Measurements from ENCODE around the gene MICAL2. TPM values are rescaled to one million over a fixed set of nuclear protein-coding genes. Genes with fewer than 3 reads are reported as not detected.

MICAL2 gene
- total RNA-seq, 1 experiment from 2014 or later = 37.4 TPM

DNA sequence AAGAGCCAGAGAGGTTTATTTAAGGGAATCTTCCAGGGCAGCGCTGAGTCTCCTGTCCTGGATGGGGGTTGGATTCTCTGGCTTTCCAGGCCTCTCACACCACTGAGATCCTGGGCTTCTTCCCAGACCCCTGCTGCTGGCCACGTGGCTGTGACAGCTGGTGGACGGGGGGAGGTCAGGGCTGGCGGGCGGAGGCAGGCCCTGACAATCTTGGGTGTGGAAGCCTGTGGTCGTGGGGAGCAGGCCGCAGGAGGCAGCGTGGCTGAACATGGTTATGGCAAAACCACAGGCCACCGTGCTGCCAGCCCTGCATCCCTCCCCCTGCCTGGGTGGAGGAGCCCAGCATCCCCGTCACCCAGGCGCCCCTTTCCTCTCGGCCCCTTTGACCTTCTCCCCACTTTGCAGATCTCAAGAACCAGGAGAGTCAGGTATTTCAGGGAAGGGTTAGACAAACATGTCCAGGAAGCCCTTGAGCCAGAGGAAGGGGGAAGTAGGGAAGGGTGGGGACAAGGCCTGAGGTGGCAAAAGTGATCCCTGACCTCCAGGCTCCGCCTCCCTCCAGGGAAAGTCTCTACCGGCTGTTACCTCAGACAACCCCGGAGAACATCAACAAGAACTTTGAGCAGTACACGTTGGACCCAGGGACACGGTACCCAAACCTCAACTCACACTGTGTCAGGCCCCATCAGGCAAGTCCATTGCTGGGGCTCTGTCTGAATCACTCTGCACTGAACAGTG lies 111.8 kb downstream of the MICAL2 start:
- intact Hi-C loops (cut with micrococcal nuclease) = no loop called here
- TF ChIP-seq CEBPB (IDR thresholded peaks at IDR 0.05; ENCODE audit: low read depth) (no peak), ELF1 (IDR thresholded peaks at IDR 0.05; ENCODE audit: borderline replicate concordance, low read depth) (no peak), EGR1 (IDR thresholded peaks at IDR 0.05; ENCODE audit: low read depth) (no peak), SRF (IDR thresholded peaks at IDR 0.05; ENCODE audit: low read depth) (no peak), TCF7L2 (IDR thresholded peaks at IDR 0.05; ENCODE audit: borderline replicate concordance, extremely low read depth, insufficient read depth, insufficient read length) (no peak), SP1 (IDR thresholded peaks at IDR 0.05; ENCODE audit: low read depth) (no peak), ZNF274 (IDR thresholded peaks at IDR 0.05; ENCODE audit: low read depth, low read length) (no peak), RAD21 (IDR thresholded peaks at IDR 0.05; ENCODE audit: low read depth) (no peak), POLR2AphosphoS5 (IDR thresholded peaks at IDR 0.05; ENCODE audit: low read depth, low read length) (no peak)
- TF ChIP-seq, protein P1, sequence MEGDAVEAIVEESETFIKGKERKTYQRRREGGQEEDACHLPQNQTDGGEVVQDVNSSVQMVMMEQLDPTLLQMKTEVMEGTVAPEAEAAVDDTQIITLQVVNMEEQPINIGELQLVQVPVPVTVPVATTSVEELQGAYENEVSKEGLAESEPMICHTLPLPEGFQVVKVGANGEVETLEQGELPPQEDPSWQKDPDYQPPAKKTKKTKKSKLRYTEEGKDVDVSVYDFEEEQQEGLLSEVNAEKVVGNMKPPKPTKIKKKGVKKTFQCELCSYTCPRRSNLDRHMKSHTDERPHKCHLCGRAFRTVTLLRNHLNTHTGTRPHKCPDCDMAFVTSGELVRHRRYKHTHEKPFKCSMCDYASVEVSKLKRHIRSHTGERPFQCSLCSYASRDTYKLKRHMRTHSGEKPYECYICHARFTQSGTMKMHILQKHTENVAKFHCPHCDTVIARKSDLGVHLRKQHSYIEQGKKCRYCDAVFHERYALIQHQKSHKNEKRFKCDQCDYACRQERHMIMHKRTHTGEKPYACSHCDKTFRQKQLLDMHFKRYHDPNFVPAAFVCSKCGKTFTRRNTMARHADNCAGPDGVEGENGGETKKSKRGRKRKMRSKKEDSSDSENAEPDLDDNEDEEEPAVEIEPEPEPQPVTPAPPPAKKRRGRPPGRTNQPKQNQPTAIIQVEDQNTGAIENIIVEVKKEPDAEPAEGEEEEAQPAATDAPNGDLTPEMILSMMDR (IDR thresholded peaks at IDR 0.05 in 2 of 3, conservative IDR thresholded peaks at IDR 0.05 in 1 of 3; ENCODE audit: borderline replicate concordance in 1 of 3, insufficient read depth in 1 of 3, low read depth in 2 of 3, low read length in 2 of 3) = no peak
- TF ChIP-seq, protein P2, sequence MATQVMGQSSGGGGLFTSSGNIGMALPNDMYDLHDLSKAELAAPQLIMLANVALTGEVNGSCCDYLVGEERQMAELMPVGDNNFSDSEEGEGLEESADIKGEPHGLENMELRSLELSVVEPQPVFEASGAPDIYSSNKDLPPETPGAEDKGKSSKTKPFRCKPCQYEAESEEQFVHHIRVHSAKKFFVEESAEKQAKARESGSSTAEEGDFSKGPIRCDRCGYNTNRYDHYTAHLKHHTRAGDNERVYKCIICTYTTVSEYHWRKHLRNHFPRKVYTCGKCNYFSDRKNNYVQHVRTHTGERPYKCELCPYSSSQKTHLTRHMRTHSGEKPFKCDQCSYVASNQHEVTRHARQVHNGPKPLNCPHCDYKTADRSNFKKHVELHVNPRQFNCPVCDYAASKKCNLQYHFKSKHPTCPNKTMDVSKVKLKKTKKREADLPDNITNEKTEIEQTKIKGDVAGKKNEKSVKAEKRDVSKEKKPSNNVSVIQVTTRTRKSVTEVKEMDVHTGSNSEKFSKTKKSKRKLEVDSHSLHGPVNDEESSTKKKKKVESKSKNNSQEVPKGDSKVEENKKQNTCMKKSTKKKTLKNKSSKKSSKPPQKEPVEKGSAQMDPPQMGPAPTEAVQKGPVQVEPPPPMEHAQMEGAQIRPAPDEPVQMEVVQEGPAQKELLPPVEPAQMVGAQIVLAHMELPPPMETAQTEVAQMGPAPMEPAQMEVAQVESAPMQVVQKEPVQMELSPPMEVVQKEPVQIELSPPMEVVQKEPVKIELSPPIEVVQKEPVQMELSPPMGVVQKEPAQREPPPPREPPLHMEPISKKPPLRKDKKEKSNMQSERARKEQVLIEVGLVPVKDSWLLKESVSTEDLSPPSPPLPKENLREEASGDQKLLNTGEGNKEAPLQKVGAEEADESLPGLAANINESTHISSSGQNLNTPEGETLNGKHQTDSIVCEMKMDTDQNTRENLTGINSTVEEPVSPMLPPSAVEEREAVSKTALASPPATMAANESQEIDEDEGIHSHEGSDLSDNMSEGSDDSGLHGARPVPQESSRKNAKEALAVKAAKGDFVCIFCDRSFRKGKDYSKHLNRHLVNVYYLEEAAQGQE (IDR thresholded peaks at IDR 0.05; ENCODE audit: low read depth) = no peak
- TF ChIP-seq, protein P3, sequence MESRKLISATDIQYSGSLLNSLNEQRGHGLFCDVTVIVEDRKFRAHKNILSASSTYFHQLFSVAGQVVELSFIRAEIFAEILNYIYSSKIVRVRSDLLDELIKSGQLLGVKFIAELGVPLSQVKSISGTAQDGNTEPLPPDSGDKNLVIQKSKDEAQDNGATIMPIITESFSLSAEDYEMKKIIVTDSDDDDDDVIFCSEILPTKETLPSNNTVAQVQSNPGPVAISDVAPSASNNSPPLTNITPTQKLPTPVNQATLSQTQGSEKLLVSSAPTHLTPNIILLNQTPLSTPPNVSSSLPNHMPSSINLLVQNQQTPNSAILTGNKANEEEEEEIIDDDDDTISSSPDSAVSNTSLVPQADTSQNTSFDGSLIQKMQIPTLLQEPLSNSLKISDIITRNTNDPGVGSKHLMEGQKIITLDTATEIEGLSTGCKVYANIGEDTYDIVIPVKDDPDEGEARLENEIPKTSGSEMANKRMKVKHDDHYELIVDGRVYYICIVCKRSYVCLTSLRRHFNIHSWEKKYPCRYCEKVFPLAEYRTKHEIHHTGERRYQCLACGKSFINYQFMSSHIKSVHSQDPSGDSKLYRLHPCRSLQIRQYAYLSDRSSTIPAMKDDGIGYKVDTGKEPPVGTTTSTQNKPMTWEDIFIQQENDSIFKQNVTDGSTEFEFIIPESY (IDR thresholded peaks at IDR 0.05; ENCODE audit: extremely low read depth, insufficient replicate concordance, low read length) = no peak
- Histone ChIP-seq H2AFZ (ENCODE audit: low read depth, low read length, poor library complexity, severe bottlenecking) (no peak overlapping the region), H3K4me1 (ENCODE audit: control insufficient read depth in 1 of 2, insufficient read depth in 2 of 2, low read length in 2 of 2) (peaks cover 8 to 10% of the 10 kb centered on the region in 2 experiments), H3K79me2 (ENCODE audit: insufficient read depth, low read length) (no peaks in the 10 kb centered on the region), H4K20me1 (ENCODE audit: insufficient read depth) (no peaks in the 10 kb centered on the region), H3K27ac (ENCODE audit: low read depth, low read length) (no peak overlapping the region), H3K4me2 (ENCODE audit: low read length) (no peak overlapping the region), H3K36me3 (ENCODE audit: control insufficient read depth in 1 of 2, insufficient read depth in 2 of 2, low read length in 2 of 2) (peaks cover 0 to 4% of the 10 kb centered on the region in 2 experiments; a peak in 2 of 4 replicates), H3K4me3 (replicated peaks in 1 of 2; ENCODE audit: low read depth in 1 of 2, low read length in 2 of 2) (no peak overlapping the region), H3K9ac (ENCODE audit: low read length) (no peak overlapping the region), H3K9me2 (ENCODE audit: insufficient read depth) (no peaks in the 10 kb centered on the region), H3K27me3 (ENCODE audit: insufficient read depth, low read length) (no peaks in the 10 kb centered on the region), H3K9me3 (ENCODE audit: control insufficient read depth in 1 of 2, insufficient read depth in 1 of 2, low read depth in 1 of 2, low read length in 2 of 2) (no peaks in the 10 kb centered on the region)
- ChIA-PET POLR2A (no interaction called here), CTCF (no interaction called here), RAD21 (ENCODE audit: low non-redundant PET in 1 of 2, low total read pairs in 2 of 2, uncharacterized antibody in 2 of 2, unreplicated experiment in 2 of 2) (no interaction called here)
- no peak for ATAC-seq
- BruUV-seq (replicated peaks) = no TSS peak
- DNase-seq (ENCODE audit: low read depth, low spot score) = no peak

Measured in HCT116 (cell line).